Activated CD4-positive, alpha-beta T cell treated with anti-CD3 and anti-CD28 coated beads for 48 hours (primary cell): Measurements from ENCODE around the gene ING2.

ENCODE experiments used
- DNase-seq: peaks from one replicate; pipeline ENCODE4 v3.0.0-alpha.2; 2020

Gene ING2

GRCh38 chr4:183499801-183500200, 5.1 kb upstream of the ING2 start:
- no peak for DNase-seq

DNA sequence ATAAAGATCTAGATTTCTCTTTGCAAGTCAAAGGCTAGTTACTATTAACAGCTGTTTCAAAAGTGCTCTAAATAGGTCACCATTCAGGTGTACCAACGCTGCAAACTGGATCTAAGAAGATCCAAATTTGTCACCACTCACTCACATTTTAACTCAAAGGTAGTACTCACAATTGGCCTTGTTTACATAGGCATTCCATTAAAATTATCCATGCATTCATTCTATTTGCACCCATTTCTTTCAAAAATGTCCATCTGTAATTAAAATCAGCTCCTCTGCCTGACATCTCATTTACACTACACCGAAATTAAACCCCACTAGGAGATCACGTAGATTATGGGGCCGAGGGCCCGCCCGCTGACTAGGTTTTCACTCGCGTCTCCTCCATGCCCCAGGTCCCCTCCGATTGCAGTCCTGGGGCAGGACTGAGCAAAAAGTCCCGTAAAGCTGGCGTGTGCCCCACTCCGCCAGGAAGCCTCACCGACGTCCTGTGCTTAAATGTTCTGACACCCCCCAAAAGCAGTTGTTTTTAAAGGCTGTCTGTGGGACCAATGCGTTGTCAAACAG, 1.3 kb upstream of the ING2 start:
- DNase-seq, result peak; percentile 62

DNA sequence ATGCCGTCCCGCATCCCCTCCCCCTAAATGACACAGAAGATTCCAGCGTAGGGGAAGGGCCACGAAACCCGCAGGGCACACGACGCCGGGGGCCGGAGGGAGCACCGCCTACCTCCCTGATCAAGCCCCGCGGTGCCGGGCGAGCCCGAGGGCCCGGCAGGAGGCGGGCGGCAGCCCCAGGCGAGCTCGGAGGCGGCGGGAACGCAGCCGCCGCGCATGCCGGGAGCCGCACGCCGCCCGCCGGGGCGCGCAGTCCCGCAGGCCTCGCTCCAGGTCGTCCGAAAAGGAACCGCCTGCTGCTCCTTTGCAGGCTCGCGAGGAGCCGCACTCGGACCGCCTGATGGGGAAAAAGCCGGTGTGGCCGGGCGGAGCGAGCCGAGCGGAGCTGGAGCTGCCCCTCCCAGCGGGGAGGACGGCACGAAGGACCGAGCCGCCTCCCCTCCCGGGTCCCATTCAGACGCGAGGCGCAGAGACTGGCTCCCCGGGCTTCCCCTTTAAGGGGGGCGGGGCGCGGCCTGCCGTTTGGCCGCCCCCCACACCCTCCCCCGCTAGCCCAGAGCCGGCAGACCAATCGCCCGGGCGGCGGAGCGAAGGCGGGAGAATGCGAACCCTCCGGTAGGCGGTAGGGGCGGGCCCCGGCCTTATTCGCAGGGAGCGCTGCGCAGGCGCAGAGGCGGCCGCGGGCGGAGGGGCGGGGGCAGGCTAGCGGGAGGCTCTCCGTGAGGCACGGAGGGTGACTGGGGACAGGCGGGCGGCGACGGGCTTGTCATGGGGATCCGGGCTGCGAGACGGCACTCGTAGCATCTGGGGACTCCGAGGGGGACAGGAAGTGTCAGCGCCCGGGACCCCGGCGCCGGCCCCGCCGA, 561 bp upstream of the ING2 start:
- peak; percentile 99 for DNase-seq

GRCh38 chr4:183505611-183506388, 942 bp downstream of the ING2 start:
- DNase-seq, result peak; percentile 89

DNA sequence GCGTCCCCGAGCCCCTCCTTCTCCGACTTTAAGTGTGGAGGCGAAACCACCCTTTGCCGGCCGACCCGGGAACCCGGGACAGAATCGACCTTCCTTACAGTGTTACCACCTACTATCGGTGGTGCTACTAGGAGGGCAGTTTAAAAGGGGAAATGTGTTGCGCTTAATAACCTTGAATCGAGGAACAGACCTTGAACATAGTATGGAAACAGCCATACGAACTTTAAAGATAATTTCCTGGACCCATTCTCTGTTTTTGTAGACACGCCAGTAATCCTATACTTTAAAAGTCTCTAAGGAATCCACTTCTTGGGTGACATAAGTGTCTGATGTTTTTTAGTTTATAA, 1.5 kb downstream of the ING2 start:
- DNase-seq, result no peak

DNA sequence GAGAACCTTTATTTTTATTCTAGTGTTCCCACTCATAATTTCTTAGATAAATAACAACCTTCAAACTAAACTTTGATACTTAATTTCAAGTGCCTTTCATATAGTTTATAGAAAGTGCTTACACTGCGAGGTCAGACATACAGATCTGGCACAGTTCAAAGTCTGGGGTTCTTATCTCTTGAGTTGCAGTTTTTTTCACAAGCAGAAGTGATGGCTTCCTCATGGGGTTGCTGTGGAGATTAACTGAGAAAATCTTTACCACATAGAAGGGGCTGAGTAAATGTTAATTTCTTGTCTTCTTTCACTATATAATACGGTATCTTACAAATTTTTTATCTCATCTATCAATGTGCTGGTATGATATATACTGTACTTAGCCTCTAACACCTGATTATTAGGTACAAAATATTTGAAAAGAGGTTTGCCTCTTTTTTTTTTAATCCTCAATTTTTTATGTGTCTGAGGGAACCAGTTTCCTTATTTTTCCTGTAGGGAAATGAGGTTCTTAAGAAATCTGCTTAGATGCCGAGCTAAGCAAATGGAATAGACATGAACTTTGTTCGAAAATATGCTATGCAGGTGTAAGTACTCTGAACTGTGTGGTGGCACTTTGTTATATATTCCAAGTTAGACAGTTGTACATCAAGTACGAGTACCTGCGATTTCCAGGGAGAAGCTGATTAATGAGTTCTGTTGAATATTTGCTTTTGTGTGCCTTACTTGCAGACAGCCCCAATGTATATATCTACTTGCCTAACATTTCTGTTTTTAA, 3.3 kb downstream of the ING2 start:
- no peak for DNase-seq

DNA sequence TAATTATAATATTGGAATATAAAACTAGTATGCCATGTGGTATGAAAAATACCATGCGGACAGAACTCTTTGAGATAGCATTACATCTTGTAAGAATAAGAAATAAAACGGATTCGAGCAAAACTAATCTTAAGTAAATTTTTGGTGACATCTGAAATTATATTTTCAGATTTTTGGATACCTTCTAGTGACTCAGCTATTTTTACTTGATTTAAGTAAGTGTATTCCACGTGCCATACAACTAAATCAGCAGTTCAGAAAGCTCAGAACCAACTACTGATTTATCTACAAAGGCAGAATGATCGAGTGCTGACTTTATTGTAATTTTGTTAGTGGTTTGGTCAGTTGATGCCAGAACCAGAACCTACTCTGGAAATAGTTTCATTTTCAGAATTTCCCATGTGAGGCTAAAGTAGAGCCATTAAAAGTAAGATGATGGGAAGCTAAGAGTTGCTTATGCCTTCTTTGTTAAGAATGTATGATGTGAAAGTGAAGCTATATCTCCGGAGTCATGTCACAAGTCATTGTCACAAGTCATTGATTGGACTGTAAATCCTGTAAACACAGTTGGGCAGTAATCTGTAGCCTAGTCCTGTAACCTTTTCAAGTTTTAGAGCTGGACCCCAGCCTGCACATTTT, 4.0 kb downstream of the ING2 start:
- no peak for DNase-seq

DNA sequence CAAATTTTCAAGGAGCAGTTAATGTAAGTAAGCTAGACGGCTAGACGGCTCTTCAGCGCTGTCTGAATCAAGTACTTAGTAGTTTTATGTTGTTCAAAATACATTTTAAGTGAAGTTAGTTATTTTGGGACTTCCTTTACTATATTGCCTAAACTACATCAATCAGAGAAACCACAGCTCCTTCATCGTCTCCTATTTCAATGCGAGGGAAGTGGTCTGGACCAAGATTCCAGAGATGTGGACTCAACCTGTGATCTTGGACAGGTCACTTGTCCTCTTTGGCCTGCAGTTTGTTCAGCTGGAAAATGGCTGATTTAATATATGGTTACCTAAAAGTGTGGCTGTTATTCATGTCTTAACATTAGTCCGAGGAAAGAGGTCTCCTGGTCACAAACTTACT, 10.6 kb downstream of the ING2 start:
- DNase-seq, result no peak

DNA sequence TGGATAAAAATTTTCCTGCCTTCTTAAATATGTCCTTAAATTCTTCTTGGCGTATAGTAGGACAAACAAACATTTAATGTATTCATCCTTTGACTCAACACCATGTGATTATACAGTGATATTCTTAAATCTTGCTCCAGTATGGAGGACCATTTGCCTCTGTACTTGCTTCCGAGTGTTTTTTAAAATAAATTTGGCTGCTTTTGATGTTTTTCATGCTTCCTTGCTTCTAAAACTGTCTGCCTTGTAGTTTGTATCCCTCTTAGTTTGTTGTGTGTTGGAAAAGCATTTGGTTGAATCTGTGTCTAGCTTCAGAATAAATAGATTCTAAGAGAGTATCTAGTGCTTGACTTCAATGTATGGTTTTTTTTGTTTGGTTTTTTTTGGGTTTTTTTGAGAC, 12.3 kb downstream of the ING2 start:
- no peak for DNase-seq

DNA sequence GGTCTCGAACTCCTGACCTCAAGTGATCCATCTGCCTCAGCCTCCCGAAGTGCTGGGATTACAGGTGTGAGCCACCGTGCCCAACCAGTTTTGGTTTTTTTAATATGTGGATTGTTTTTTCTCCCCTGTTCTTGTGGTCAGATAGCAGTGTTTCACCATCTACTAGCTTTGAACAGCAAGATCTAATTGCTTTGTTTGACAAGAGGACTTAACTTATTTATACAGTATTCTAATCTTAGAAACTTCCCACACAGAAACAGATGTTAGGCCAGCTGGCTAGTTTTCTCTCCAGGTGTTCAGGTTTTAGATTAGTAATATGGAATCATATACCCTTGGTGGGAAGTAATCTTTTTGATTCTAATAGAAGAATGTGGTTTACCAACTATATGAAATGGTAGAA, 12.9 kb downstream of the ING2 start:
- DNase-seq, result no peak

DNA sequence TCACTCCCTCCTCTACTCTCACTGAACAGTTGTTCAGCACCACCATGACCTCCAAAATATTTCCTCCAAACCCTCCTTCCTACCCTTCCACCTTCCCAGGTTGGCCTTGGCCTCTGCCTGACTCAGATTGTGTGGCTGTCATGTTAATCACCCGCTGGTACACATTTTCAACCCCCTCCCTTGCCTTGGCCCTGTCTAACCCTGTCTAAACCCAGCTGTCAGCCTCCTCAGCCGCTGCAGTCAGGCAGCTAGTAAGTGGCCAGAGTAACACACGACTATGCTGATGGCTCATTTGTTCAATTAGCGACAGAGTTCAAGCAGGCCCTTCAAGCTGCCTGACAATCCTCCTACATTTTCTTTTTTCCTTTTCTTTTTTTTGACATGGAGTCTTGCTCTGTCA, 18.0 kb downstream of the ING2 start:
- no peak for DNase-seq

- DNase-seq, result no peak
Measured at GRCh38 chr4:183527326-183527725, 22.5 kb downstream of the ING2 start.

DNA sequence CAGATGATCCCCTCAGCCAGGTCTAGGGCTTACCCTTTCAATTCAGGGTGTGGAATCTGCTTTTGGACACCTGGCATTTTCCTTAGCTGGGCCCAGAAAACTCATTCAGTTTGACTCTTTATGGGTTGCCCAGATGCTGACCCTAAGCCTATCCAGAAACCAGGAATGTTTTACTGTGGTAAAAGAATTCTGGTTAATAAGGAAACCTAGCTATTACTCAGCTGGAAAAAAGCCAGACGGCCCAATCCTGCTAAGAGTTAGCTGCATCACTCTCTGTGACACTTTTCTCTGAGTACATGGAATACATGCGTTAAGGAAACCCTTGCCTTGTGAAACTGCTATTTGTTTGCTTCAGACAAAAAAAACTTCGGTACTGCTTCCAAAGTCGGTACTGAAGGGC, 28.0 kb downstream of the ING2 start:
- no peak for DNase-seq

- DNase-seq, result no peak
Measured at GRCh38 chr4:183533698-183534097, 28.8 kb downstream of the ING2 start.

DNA sequence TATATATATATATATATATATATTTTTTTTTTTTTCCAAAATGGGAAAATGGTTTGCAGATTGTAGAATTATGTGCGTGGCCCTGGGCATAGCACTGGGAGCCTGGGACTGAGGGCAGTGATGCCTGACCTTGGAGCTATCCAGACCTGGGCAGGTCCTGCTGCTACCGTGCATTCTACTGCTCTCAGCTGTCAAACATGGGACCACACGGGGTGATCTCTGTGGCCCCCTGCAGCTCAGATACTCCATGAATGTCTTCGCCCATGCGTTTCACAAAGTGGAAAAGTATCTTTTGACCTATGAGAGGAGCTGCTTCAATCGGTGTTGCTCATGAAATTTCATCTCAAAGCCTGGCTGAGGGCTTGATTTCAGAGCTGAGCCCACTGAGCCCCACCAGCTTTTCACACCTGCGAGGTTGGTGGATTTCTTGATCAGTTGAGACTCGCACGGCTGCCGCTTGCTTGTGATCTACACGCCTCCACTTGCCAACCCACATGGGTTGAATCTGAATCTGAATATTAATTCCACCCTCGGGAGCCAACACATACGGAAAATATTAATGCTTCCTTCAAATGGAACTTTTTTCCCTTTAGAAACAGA, 35.7 kb downstream of the ING2 start:
- no peak for DNase-seq

- no peak for DNase-seq
Measured at GRCh38 chr4:183541010-183541751, 36.3 kb downstream of the ING2 start.

DNA sequence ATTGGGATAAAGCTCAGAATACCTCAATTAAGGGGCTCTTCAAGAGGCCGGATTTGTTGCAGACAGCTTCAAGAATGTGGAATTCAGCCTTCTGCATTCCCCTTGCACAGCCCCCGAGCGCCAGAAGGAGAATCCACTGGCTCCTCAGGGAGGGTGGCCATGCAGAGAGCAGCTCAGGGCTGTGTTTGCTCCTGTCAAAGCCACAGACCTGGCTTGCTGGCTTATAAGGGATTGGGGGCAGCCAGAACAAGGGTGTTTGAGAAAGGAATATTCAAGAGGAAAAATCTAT, 36.8 kb downstream of the ING2 start:
- DNase-seq, result no peak

- DNase-seq, result no peak
Measured at GRCh38 chr4:183543435-183543834, 38.6 kb downstream of the ING2 start.

DNA sequence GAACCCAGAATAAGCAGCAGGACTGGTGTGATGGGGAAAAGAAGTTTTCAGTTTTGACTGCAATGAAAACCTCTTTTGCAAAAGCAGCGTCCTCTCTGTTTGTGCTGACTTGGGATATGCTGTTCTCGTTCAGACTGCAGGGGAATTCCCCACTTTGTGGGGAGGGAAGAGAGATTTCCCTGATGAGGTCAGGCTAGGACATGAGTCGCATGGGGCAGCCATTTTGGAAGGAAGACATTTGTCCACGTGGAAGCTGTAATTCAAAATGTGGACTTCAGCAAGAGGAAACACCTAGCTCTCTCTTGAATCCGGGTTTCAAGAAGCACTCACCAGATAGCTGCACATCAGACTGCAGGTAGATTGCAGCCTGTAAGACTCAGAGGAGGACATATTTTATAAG, 39.3 kb downstream of the ING2 start:
- DNase-seq, result peak; percentile 11

- no peak for DNase-seq
Measured at GRCh38 chr4:183546376-183546775, 41.5 kb downstream of the ING2 start.

- no peak for DNase-seq
Measured at GRCh38 chr4:183548306-183548705, 43.4 kb downstream of the ING2 start.
